ENCODE data around the gene EID2.

EID2 gene

GRCh38 chr19:39533791-39534190 lies 6.2 kb downstream of the EID2 start:
- no peak for DNase-seq

DNA sequence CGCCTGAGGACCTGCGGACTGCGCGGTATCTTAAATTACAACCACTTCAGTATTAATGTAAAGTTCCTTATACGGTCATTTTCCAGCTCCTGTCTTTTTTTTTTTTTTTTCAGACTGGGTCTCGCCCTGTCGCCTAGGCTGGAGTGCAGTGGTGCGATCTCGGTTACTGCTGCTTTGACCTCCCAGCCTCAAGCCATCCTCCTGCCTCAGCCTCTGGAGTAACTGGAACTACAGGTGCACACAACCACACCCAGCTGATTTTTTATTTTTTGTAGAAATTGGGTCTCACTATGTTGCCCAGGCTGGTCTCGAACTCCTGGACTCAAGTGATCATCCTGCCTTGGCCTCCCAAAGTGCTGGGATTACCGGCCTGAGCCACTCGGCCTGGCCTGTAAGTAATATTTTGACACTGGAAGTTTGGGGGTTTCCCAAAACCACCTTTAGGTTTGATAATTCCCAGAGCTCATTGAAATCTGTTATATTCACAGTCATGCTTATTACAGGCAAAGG lies 6.9 kb downstream of the EID2 start:
- DNase-seq, result no peak

GRCh38 chr19:39532233-39533002 lies 7.5 kb downstream of the EID2 start, which contains the start of gene EID2B:
EID2B (minus strand) TSS chr19:39532852; CDS start chr19:39532802, 50 bp downstream.
- peak; percentile 95 for DNase-seq

DNA sequence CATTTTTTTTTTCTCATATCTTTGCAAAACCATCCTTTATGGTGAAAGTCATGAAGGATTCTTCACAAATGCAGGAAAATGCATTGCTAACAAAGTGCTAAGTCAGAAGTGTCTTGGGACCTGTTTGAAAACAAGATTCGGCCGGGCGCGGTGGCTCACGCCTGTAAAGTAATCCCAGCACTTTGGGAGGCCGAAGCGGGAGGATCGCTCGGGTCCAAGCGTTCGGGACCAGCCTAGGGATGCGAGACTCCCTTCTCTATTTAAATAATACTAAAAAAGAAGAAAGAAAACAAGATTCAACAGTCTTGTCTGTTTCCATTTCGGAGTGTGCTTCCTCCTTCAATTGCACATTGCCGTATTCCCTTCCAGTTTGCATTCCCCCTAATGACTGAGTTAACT lies 8.1 kb downstream of the EID2 start:
- no peak for DNase-seq

GRCh38 chr19:39525205-39525604 lies 14.8 kb downstream of the EID2 start:
- no peak for DNase-seq

GRCh38 chr19:39524495-39524894 lies 15.5 kb downstream of the EID2 start:
- DNase-seq, result no peak

DNA sequence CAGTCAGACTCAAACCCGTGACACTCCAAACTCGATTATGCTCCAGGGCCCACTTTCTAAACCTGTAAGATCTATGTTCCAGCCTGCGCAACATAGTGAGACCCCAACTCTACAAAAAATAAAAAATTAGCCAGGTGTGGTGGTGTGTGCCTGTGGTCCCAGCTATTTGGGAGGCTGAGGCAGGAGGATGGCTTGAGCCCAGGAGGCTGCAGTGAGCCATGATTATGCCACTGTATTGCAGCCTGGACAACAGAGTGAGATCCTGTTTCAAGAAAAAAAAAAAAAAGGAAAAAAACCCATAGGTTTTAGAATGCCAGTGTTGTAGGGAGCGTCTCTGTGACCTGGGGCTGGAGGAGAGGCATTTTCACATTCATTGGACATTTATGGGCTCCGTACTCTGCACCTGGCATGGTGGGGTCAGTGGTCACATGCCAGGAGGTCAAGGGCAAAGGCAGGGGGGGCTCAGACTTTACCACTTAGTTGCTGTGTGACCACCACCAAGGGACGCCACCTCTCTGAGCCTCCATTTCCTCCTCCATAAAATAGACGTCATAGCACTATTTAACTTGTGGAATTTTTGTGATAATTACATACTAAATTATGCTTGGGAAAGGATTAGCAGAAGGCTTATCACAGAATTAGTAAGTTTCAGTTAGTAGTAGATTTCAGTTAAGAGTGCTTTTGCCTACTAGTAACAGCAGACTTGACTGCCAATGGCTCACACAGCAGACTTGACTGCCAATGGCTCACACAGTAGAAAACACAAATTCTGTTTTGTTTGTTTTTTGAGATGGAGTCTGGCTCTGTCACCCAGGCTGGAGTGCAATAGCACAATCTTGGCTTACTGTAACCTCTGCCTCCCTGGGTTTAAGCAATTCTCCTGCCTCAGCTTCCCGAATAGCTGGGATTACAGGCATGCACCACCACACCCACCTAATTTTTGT lies 19.1 kb downstream of the EID2 start:
- no peak for DNase-seq

- no peak for DNase-seq
These were observed 21.0 kb downstream of the EID2 start for GRCh38 chr19:39518975-39519374.

DNA sequence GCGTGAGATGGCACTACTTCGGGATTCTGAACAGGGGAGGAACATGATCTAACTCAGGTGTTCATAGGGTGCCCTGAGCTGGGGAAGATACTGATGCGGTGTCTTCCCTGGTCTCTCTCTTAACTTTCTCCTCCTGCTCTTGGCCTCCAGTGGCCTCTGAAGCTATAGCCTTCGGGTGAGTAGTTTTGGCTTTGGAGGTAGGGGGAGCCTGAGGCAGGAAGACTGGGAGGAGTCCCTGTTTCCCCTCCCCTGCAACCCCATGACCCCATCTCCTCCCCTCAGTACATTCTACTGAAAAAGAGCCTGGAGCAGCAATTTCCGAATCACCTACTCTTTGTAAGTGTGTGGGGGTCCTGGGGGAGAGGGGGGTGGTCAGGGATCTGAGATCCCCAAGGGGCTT lies 21.5 kb downstream of the EID2 start:
- DNase-seq, result no peak

- no peak for DNase-seq
These were observed 22.5 kb downstream of the EID2 start for GRCh38 chr19:39517432-39517831.

DNA sequence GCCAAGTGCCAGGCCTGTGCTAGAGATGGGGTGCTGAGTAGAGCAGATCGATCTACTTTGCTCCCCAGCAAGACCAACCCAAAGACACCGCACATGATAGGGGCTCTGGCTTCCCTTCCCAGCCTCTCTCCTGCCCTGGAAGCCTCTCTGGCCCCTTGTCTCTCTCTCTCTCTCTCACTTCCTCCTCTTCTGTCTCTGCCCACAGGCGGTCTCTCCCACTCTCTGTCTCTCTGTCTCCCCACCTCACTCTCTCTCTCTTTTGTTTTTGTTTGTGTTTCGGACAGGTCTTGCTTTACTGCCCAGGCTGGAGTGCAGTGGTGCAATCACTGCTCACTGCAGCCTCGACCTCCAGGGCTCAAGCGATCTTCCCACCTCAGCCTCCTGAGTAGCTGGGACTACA lies 23.7 kb downstream of the EID2 start:
- DNase-seq, result no peak

- no peak for DNase-seq
These were observed 24.3 kb downstream of the EID2 start for GRCh38 chr19:39515551-39516191.

DNA sequence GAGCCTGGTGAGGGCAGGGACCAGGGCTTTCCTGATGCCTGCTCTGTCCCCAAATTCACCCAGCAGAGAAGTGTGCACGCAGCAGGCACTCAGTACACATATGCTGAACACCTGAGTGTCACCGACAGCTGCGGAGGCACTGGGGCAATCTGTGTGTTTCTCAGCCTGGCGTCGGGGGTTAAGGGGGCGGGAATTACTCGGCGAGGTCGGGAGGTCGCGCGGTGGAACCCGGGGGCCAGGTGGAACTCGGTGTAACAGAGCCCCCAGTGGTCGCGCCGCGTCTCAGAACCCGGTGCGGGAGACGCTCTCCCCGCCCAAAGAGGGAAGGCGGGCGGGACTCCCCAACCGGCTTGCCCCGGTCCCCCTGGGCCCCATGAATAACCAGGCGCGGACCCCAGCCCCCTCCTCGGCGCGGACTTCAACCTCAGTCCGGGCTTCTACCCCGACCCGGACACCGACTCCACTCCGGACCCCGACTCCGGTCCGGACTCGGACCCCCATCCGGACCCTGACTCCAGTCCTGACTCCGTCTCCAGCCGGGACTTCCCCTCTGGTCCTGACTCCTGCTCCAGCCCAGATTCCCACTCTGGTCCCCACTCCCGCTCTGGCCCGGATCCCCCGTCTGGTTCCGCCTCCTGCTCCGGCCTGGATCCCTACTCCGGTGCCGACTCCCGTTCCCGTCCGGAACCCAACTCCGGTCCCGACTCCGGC lies 25.0 kb downstream of the EID2 start, which contains the start of gene SELENOV:
TSS of gene SELENOV (plus strand) at position 300 of the 711 bp plus-strand sequence. CDS start at position 374, 74 bp downstream.
- no peak for DNase-seq

DNA sequence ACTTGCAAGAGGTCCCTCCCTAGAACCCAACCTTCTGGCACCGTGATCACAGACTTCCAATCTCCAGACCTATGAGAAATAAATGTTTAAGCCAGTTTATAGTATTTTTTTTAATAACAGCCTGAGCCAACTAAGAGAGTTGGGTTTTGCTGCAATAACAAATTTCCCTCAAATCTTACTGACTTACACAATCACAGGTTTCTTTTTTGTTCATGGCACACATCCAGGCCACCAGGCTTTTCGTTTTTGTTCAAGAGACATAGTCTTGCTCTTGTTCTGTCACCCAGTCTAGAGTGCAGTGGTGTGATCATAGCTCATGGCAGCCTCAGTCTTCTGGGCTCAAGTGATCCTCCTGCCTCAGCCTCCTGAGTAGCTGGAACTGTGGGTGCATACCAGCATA lies 27.0 kb downstream of the EID2 start:
- DNase-seq, result no peak

- DNase-seq, result no peak
These were observed 30.7 kb downstream of the EID2 start for GRCh38 chr19:39509233-39509632.

DNA sequence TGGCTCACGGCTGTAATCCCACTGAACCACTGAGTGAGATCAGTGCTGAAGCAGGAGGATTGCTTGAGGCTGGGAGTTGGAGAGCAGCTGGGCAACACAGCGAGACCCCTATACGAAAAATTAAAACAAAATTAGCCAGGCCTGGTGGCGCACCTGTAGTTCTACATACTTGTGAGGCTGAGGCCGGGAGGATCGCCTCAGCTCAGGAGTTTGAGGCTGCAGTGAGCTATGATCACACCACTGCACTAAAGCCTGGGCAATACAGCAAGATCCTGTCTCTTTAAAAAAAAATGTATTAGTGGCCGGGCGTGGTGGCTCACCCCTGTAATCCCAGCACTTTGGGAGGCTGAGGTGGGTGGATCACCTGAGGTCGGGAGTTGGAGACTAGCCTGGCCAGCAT lies 31.3 kb downstream of the EID2 start:
- DNase-seq, result no peak

GRCh38 chr19:39507715-39508364 lies 32.1 kb downstream of the EID2 start:
- no peak for DNase-seq

GRCh38 chr19:39506944-39507714 lies 32.8 kb downstream of the EID2 start:
- peak; percentile 68 for DNase-seq

- no peak for DNase-seq
These were observed 33.4 kb downstream of the EID2 start for GRCh38 chr19:39506598-39506943.

DNA sequence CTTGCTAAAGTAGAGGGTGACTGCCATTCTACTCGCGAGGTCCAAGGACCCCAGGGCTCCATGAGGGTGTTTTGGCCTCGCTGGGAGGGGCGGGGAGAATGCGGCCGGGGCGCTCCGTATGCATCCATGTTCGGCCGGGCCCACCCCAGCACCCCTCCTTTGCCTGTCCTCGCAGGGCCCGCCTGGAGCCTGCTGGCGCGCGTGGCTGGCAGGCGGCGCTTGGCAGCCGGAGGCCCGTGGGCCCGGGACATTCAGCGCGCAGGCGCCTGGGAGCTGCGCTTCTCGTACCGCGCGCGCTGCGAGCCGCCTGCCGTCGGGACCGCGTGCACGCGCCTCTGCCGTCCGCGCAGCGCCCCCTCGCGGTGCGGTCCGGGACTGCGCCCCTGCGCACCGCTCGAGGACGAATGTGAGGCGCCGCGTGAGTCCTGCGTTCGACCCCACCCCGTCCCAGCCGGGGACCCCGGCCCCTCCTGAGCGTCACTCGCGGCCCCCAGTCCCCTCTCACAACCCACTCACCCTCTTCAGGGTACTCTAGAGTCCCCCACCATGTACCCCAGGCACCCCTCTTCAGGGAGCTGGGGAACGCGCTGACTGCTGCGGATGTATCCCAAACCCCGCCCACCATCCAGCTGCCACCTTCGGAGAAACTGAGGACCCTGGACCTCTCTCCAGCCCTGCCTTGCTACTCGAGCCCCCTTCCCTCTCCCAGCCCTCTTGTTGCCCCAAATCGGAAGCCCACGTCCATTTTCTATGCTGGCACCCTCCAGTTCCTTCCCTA lies 37.1 kb downstream of the EID2 start:
- peak; percentile 80 for DNase-seq
